AG10803 (cell line): ENCODE measurements around the gene ZNF117.

Experiments
- DNase-seq: peaks from one replicate; pipeline ENCODE4 v3.0.0; 2010; ENCODE audit warnings: low read depth
- H3K4me3 ChIP-seq: 2 replicates; pipeline ENCODE4 v1.5.1; 2011; ENCODE audit warnings: mild to moderate bottlenecking, low read length, control low read depth
- CTCF ChIP-seq: conservative IDR thresholded peaks from 2 replicates; pipeline ENCODE4 v1.5.1; 2011; ENCODE audit warnings: mild to moderate bottlenecking, low read length, control low read depth, inconsistent platforms

Gene ZNF117

GRCh38 chr7:65006094-65006992, 15.5 kb upstream of the ZNF117 start, which contains the start of gene ERV3-1:
ERV3-1 (minus strand) TSS chr7:65006687; CDS start chr7:64993026, 13,661 bp downstream.
- peak; percentile 93 for DNase-seq
- H3K4me3 ChIP-seq, result peak within 1 kb of the TSS; percentile 90
- TF ChIP-seq CTCF, result no peak

- H3K4me3 ChIP-seq, result no peak overlapping the region
- no peak for DNase-seq
- no peak for TF ChIP-seq CTCF
These were observed 13.7 kb upstream of the ZNF117 start for GRCh38 chr7:65004575-65004974.

- no peak overlapping the region for H3K4me3 ChIP-seq
These were observed 12.2 kb upstream of the ZNF117 start for GRCh38 chr7:65002972-65003585.

GRCh38 chr7:65001291-65001814, 10.5 kb upstream of the ZNF117 start:
- TF ChIP-seq CTCF, result no peak

More at GRCh38 chr7:65002972-65003585, 12.2 kb upstream of the ZNF117 start:
- TF ChIP-seq CTCF, result no peak
- no peak for DNase-seq

GRCh38 chr7:64999165-65000004, 8.5 kb upstream of the ZNF117 start:
- no peak for TF ChIP-seq CTCF

More at GRCh38 chr7:65001291-65001814, 10.5 kb upstream of the ZNF117 start:
- no peak overlapping the region for H3K4me3 ChIP-seq
- no peak for DNase-seq

GRCh38 chr7:64998865-64999164, 8.0 kb upstream of the ZNF117 start:
- no peak for DNase-seq
- no peak for TF ChIP-seq CTCF
- no peak overlapping the region for H3K4me3 ChIP-seq

More at GRCh38 chr7:64999165-65000004, 8.5 kb upstream of the ZNF117 start:
- peak; percentile 11 for DNase-seq
- no peak overlapping the region for H3K4me3 ChIP-seq
